ENCODE data around the gene CDH13. TPM values are rescaled to one million over a fixed set of nuclear protein-coding genes. Genes with fewer than 3 reads are reported as not detected.

The CDH13 gene
- total RNA-seq, 1 experiment from 2014 or later: 2.1 TPM

DNA sequence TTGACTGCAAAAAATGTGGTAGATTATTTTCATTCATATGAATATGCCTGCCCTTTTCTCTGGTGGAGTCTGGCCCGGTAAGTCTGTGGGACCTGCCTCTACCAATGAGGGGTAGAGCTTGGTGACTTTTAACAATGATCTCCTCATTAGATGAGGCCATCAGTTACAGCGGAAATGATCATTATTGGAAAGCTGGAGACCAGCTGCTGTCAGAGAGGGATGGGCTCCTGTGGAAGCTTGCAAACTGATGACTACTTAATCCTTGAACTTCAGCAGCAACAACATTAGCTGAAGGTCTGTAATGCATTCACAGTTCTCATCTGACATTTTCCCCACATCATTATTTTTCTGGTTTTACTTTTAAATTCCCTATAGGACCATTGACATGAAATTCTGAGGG lies 194.1 kb downstream of the CDH13 start:
- no peak overlapping the region for H3K4me3 ChIP-seq (ENCODE audit: low read depth, low read length, poor library complexity, severe bottlenecking)
- no TSS peak for BruUV-seq (replicated peaks)
- ChIA-PET POLR2A (ENCODE audit: low non-redundant PET) (no interaction called here), CTCF (no interaction called here)
- TF ChIP-seq, protein P1, sequence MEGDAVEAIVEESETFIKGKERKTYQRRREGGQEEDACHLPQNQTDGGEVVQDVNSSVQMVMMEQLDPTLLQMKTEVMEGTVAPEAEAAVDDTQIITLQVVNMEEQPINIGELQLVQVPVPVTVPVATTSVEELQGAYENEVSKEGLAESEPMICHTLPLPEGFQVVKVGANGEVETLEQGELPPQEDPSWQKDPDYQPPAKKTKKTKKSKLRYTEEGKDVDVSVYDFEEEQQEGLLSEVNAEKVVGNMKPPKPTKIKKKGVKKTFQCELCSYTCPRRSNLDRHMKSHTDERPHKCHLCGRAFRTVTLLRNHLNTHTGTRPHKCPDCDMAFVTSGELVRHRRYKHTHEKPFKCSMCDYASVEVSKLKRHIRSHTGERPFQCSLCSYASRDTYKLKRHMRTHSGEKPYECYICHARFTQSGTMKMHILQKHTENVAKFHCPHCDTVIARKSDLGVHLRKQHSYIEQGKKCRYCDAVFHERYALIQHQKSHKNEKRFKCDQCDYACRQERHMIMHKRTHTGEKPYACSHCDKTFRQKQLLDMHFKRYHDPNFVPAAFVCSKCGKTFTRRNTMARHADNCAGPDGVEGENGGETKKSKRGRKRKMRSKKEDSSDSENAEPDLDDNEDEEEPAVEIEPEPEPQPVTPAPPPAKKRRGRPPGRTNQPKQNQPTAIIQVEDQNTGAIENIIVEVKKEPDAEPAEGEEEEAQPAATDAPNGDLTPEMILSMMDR (conservative IDR thresholded peaks at IDR 0.05; ENCODE audit: low read depth, low read length): no peak
- no peak for TF ChIP-seq EZH2 (IDR thresholded peaks at IDR 0.05; ENCODE audit: borderline replicate concordance, low read depth, low read length, poor library complexity, severe bottlenecking)
- intact Hi-C loops (cut with micrococcal nuclease; ENCODE audit: unreplicated experiment): no loop called here
- no peaks in the 10 kb centered on the region for H3K27me3 ChIP-seq (replicated peaks; ENCODE audit: insufficient read depth, low read depth, low read length, poor library complexity)
- H3K27ac ChIP-seq (ENCODE audit: low read depth, low read length, poor library complexity, severe bottlenecking): no peak overlapping the region
- no peaks in the 10 kb centered on the region for H3K4me1 ChIP-seq (ENCODE audit: insufficient read depth, low read length, poor library complexity, severe bottlenecking)
- no peaks in the 10 kb centered on the region for H3K36me3 ChIP-seq (ENCODE audit: insufficient read depth, low read length, poor library complexity, severe bottlenecking)
- no peaks in the 10 kb centered on the region for H3K9me3 ChIP-seq (ENCODE audit: low read depth, low read length, poor library complexity, severe bottlenecking)
- DNase-seq (ENCODE audit: low spot score): no peak

DNA sequence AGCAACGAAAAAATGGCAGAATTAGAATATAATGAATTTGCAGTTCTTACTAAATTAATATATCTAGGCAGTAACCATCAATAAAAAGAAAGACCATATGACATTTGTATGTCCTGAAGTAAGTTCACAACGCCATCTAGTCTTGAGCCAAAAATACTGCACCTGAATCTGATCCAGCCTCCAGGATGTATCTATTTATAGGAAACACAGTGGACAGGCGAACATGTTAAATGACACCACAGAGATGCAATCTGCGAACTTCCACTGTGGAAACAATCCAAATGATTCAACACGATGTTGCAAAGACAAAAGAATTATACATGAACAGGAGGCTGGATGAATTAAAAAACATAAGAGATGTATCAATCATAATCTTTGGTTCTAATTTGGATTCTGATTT lies 197.6 kb downstream of the CDH13 start:
- no peak for DNase-seq (ENCODE audit: low spot score)
- no peaks in the 10 kb centered on the region for H3K36me3 ChIP-seq (ENCODE audit: insufficient read depth, low read length, poor library complexity, severe bottlenecking)
- H3K27me3 ChIP-seq (replicated peaks; ENCODE audit: insufficient read depth, low read depth, low read length, poor library complexity): no peaks in the 10 kb centered on the region
- TF ChIP-seq EZH2 (IDR thresholded peaks at IDR 0.05; ENCODE audit: borderline replicate concordance, low read depth, low read length, poor library complexity, severe bottlenecking): no peak
- TF ChIP-seq, protein P1 (conservative IDR thresholded peaks at IDR 0.05; ENCODE audit: low read depth, low read length): no peak
- no TSS peak for BruUV-seq (replicated peaks)
- POLR2A ChIA-PET (ENCODE audit: low non-redundant PET): no interaction called here
- intact Hi-C loops (cut with micrococcal nuclease; ENCODE audit: unreplicated experiment): no loop called here
- CTCF ChIA-PET: no interaction called here
- H3K4me1 ChIP-seq (ENCODE audit: insufficient read depth, low read length, poor library complexity, severe bottlenecking): no peaks in the 10 kb centered on the region
- H3K9me3 ChIP-seq (ENCODE audit: low read depth, low read length, poor library complexity, severe bottlenecking): no peaks in the 10 kb centered on the region
- H3K27ac ChIP-seq (ENCODE audit: low read depth, low read length, poor library complexity, severe bottlenecking): no peak overlapping the region
- no peak overlapping the region for H3K4me3 ChIP-seq (ENCODE audit: low read depth, low read length, poor library complexity, severe bottlenecking)

DNA sequence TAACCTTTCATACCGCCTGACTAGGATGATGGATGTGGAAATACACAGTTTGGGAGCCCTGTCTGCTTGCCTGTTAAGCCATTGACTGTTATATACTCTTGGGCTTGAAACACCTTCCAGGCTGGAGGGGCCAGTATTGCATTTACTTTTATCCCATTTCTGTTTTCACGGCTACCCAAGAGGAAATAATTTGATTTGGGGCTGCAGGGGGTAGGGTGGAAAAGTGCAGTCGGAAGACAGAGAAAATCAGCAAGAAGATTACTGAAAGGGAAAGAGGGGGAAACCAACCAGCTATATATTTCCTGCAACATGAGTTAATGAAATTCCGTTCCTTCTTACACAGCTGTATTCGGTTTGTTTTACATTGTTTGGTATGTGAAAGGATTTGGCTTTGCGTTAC lies 202.5 kb downstream of the CDH13 start:
- intact Hi-C loops (cut with micrococcal nuclease; ENCODE audit: unreplicated experiment): no loop called here
- no peaks in the 10 kb centered on the region for H3K4me1 ChIP-seq (ENCODE audit: insufficient read depth, low read length, poor library complexity, severe bottlenecking)
- BruUV-seq (replicated peaks): no TSS peak
- H3K4me3 ChIP-seq (ENCODE audit: low read depth, low read length, poor library complexity, severe bottlenecking): no peak overlapping the region
- H3K27ac ChIP-seq (ENCODE audit: low read depth, low read length, poor library complexity, severe bottlenecking): no peak overlapping the region
- peak; percentile 55 for DNase-seq (ENCODE audit: low spot score)
- H3K9me3 ChIP-seq (ENCODE audit: low read depth, low read length, poor library complexity, severe bottlenecking): no peaks in the 10 kb centered on the region
- H3K36me3 ChIP-seq (ENCODE audit: insufficient read depth, low read length, poor library complexity, severe bottlenecking): no peaks in the 10 kb centered on the region
- no peaks in the 10 kb centered on the region for H3K27me3 ChIP-seq (replicated peaks; ENCODE audit: insufficient read depth, low read depth, low read length, poor library complexity)
- CTCF ChIA-PET: no interaction called here
- no peak for TF ChIP-seq EZH2 (IDR thresholded peaks at IDR 0.05; ENCODE audit: borderline replicate concordance, low read depth, low read length, poor library complexity, severe bottlenecking)
- TF ChIP-seq, protein P1 (conservative IDR thresholded peaks at IDR 0.05; ENCODE audit: low read depth, low read length): no peak
- POLR2A ChIA-PET (ENCODE audit: low non-redundant PET): no interaction called here

All from A673 (cell line).